Measurements from ENCODE around the gene PEBP1.

GRCh38 chr12:118151755-118152154 lies 15.8 kb downstream of the PEBP1 start:
- TF ChIP-seq CTCF (conservative IDR thresholded peaks at IDR 0.05) (no peak), EZH2 (IDR thresholded peaks at IDR 0.05; ENCODE audit: low read depth) (no peak)

Measured in PC-9 (cell line).